ENCODE data around the gene KASH5.

Gene KASH5

GRCh38 chr19:49403404-49404187 lies 15.5 kb downstream of the KASH5 start:
- Histone ChIP-seq H3K27ac (ENCODE audit: low read length) (no peak overlapping the region), H4K20me1 (ENCODE audit: insufficient read depth, low read length) (no peaks in the 10 kb centered on the region), H3K9ac (ENCODE audit: low read length) (no peak overlapping the region), H3K4me2 (ENCODE audit: low read length) (no peak overlapping the region), H3K9me3 (ENCODE audit: insufficient read depth, low read length) (no peaks in the 10 kb centered on the region), H3K4me3 (ENCODE audit: low read length) (no peak overlapping the region), H3K4me1 (ENCODE audit: low read length) (peaks cover 25% of the 10 kb centered on the region), H2AFZ (ENCODE audit: low read depth, low read length) (no peak overlapping the region), H3K27me3 (ENCODE audit: low read depth, low read length) (no peaks in the 10 kb centered on the region), H3K36me3 (replicated peaks; ENCODE audit: low read depth, low read length) (no peaks in the 10 kb centered on the region), H3K79me2 (ENCODE audit: low read length) (no peaks in the 10 kb centered on the region)
- TF ChIP-seq CTCF (IDR thresholded peaks at IDR 0.05; ENCODE audit: low read depth, low read length): no peak
- no peak for TF ChIP-seq EZH2phosphoT487 (IDR thresholded peaks at IDR 0.05; ENCODE audit: low read depth)

- peaks cover 42% of the 10 kb centered on the region for H3K4me1 ChIP-seq (ENCODE audit: low read length)
- H3K9ac ChIP-seq (ENCODE audit: low read length): no peak overlapping the region
- TF ChIP-seq CTCF (IDR thresholded peaks at IDR 0.05; ENCODE audit: low read depth, low read length): no peak
- no peak for TF ChIP-seq EZH2phosphoT487 (IDR thresholded peaks at IDR 0.05; ENCODE audit: low read depth)
- H4K20me1 ChIP-seq (ENCODE audit: insufficient read depth, low read length): no peaks in the 10 kb centered on the region
- 0 out of 2 replicates have a peak overlapping the region, but pooled peaks have one; percentile 24 for H3K4me2 ChIP-seq (ENCODE audit: low read length)
- no peaks in the 10 kb centered on the region for H3K9me3 ChIP-seq (ENCODE audit: insufficient read depth, low read length)
- H3K79me2 ChIP-seq (ENCODE audit: low read length): no peaks in the 10 kb centered on the region
- no peaks in the 10 kb centered on the region for H3K36me3 ChIP-seq (replicated peaks; ENCODE audit: low read depth, low read length)
- no peak overlapping the region for H2AFZ ChIP-seq (ENCODE audit: low read depth, low read length)
- H3K27me3 ChIP-seq (ENCODE audit: low read depth, low read length): no peaks in the 10 kb centered on the region
- H3K4me3 ChIP-seq (ENCODE audit: low read length): no peak overlapping the region
- no peak overlapping the region for H3K27ac ChIP-seq (ENCODE audit: low read length)
Observed at GRCh38 chr19:49407079-49407478, 19.0 kb downstream of the KASH5 start.

GRCh38 chr19:49407482-49408015 lies 19.5 kb downstream of the KASH5 start:
- Histone ChIP-seq H3K4me3 (ENCODE audit: low read length) (no peak overlapping the region), H3K36me3 (replicated peaks; ENCODE audit: low read depth, low read length) (no peaks in the 10 kb centered on the region), H3K27ac (ENCODE audit: low read length) (no peak overlapping the region), H3K9ac (ENCODE audit: low read length) (no peak overlapping the region), H3K4me2 (ENCODE audit: low read length) (peak overlapping the region; percentile 24), H2AFZ (ENCODE audit: low read depth, low read length) (no peak overlapping the region), H4K20me1 (ENCODE audit: insufficient read depth, low read length) (no peaks in the 10 kb centered on the region), H3K79me2 (ENCODE audit: low read length) (no peaks in the 10 kb centered on the region), H3K27me3 (ENCODE audit: low read depth, low read length) (no peaks in the 10 kb centered on the region), H3K9me3 (ENCODE audit: insufficient read depth, low read length) (no peaks in the 10 kb centered on the region), H3K4me1 (ENCODE audit: low read length) (peaks cover 42% of the 10 kb centered on the region)
- TF ChIP-seq EZH2phosphoT487 (IDR thresholded peaks at IDR 0.05; ENCODE audit: low read depth) (no peak), CTCF (IDR thresholded peaks at IDR 0.05; ENCODE audit: low read depth, low read length) (no peak)

- H3K27me3 ChIP-seq (ENCODE audit: low read depth, low read length): no peaks in the 10 kb centered on the region
- H3K4me2 ChIP-seq (ENCODE audit: low read length): peak overlapping the region; percentile 69
- no peaks in the 10 kb centered on the region for H3K36me3 ChIP-seq (replicated peaks; ENCODE audit: low read depth, low read length)
- H4K20me1 ChIP-seq (ENCODE audit: insufficient read depth, low read length): no peaks in the 10 kb centered on the region
- peak overlapping the region; percentile 54; the same call in 1 of the 2 replicates for H3K9ac ChIP-seq (ENCODE audit: low read length)
- peaks cover 42% of the 10 kb centered on the region for H3K4me1 ChIP-seq (ENCODE audit: low read length)
- no peak for TF ChIP-seq EZH2phosphoT487 (IDR thresholded peaks at IDR 0.05; ENCODE audit: low read depth)
- TF ChIP-seq CTCF (IDR thresholded peaks at IDR 0.05; ENCODE audit: low read depth, low read length): no peak
- no peaks in the 10 kb centered on the region for H3K9me3 ChIP-seq (ENCODE audit: insufficient read depth, low read length)
- peak overlapping the region; percentile 43 for H3K27ac ChIP-seq (ENCODE audit: low read length)
- H2AFZ ChIP-seq (ENCODE audit: low read depth, low read length): peak overlapping the region; percentile 94
- peak overlapping the region; percentile 60 for H3K4me3 ChIP-seq (ENCODE audit: low read length)
- H3K79me2 ChIP-seq (ENCODE audit: low read length): no peaks in the 10 kb centered on the region
Observed at GRCh38 chr19:49408816-49409440, 20.9 kb downstream of the KASH5 start.
